ENCODE measurements around the gene KANSL1L. TPM values are rescaled to one million over a fixed set of nuclear protein-coding genes. Genes with fewer than 3 reads are reported as not detected.

The KANSL1L gene
- total RNA-seq, 1 experiment from 2014 or later: 7.4 TPM

DNA sequence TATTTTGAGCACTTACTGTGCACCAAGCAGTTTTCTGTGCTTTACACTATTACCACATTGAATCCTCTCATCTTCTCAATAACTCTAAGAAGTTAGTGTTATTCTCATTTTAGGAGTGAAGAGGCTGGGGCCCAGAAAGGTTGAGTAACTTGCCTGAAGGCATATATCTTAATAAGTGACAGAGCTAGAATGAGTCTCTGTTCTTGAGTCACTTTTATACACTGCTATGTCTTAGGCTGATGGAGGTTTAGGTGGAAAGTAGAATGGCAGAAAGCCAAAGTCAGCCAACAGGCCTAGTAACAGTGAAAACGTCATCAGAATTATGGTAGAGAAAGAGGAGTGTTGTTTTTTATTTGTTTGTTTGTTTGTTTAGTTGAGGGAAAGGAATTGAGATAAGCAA lies 196.6 kb downstream of the KANSL1L start:
- ChIA-PET CTCF (interaction anchor here (0.7 to 7.2 kb wide), 5 partner anchors 187 to 1121 kb away, joined by 3 to 126 read pairs (median 3); no protein-coding TSS in a partner anchor), POLR2A (interaction anchor here (0.7 to 1.4 kb wide), 2 partner anchors 234 to 767 kb away, joined by 3 to 4 read pairs; no protein-coding TSS in a partner anchor)
- no peak overlapping the region for H3K27ac Mint-ChIP-seq (ENCODE audit: low read depth, unreplicated experiment)
- H3K4me3 Mint-ChIP-seq (ENCODE audit: unreplicated experiment): no peak overlapping the region
- no peaks in the 10 kb centered on the region for H3K27me3 Mint-ChIP-seq (ENCODE audit: insufficient read depth, unreplicated experiment)
- no peaks in the 10 kb centered on the region for H3K4me1 Mint-ChIP-seq (ENCODE audit: insufficient read depth, unreplicated experiment)
- no peaks in the 10 kb centered on the region for H3K9me3 Mint-ChIP-seq (ENCODE audit: unreplicated experiment)
- DNase-seq (ENCODE audit: unreplicated experiment): peak; percentile 42
- intact Hi-C loops (cut with micrococcal nuclease): loop anchor here (10.0 kb wide), 1 partner anchor 420 kb away; no protein-coding TSS in a partner anchor
- no TSS peak for BruUV-seq (replicated peaks)
- H3K36me3 Mint-ChIP-seq (ENCODE audit: insufficient read depth, unreplicated experiment): no peaks in the 10 kb centered on the region
- TF ChIP-seq, protein P1, sequence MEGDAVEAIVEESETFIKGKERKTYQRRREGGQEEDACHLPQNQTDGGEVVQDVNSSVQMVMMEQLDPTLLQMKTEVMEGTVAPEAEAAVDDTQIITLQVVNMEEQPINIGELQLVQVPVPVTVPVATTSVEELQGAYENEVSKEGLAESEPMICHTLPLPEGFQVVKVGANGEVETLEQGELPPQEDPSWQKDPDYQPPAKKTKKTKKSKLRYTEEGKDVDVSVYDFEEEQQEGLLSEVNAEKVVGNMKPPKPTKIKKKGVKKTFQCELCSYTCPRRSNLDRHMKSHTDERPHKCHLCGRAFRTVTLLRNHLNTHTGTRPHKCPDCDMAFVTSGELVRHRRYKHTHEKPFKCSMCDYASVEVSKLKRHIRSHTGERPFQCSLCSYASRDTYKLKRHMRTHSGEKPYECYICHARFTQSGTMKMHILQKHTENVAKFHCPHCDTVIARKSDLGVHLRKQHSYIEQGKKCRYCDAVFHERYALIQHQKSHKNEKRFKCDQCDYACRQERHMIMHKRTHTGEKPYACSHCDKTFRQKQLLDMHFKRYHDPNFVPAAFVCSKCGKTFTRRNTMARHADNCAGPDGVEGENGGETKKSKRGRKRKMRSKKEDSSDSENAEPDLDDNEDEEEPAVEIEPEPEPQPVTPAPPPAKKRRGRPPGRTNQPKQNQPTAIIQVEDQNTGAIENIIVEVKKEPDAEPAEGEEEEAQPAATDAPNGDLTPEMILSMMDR (IDR thresholded peaks at IDR 0.05; ENCODE audit: unreplicated experiment): no peak

- no peak overlapping the region for H3K4me3 Mint-ChIP-seq (ENCODE audit: unreplicated experiment)
- TF ChIP-seq, protein P1 (IDR thresholded peaks at IDR 0.05; ENCODE audit: unreplicated experiment): no peak
- no peaks in the 10 kb centered on the region for H3K9me3 Mint-ChIP-seq (ENCODE audit: unreplicated experiment)
- BruUV-seq (replicated peaks): no TSS peak
- no peaks in the 10 kb centered on the region for H3K27me3 Mint-ChIP-seq (ENCODE audit: insufficient read depth, unreplicated experiment)
- DNase-seq (ENCODE audit: unreplicated experiment): no peak
- no peaks in the 10 kb centered on the region for H3K4me1 Mint-ChIP-seq (ENCODE audit: insufficient read depth, unreplicated experiment)
- no peak overlapping the region for H3K27ac Mint-ChIP-seq (ENCODE audit: low read depth, unreplicated experiment)
- no peaks in the 10 kb centered on the region for H3K36me3 Mint-ChIP-seq (ENCODE audit: insufficient read depth, unreplicated experiment)
- ChIA-PET POLR2A (no interaction called here), CTCF (interaction anchor here (0.6 to 7.2 kb wide), 2 partner anchors 224 to 426 kb away, joined by 3 to 126 read pairs; no protein-coding TSS in a partner anchor)
- intact Hi-C loops (cut with micrococcal nuclease): loop anchor here (10.0 kb wide), 1 partner anchor 421 kb away; no protein-coding TSS in a partner anchor
Measured at GRCh38 chr2:209973328-209973727, 197.9 kb downstream of the KANSL1L start.

Other genes starting within 250 kb of the KANSL1L start
- gene RPE, start 168.8 kb downstream of the KANSL1L start, total RNA-seq (2022): 90.6 and 92.1 TPM in 2 replicates
- gene ACADL, start 54.0 kb upstream of the KANSL1L start, total RNA-seq (2022): not detected in 2 replicates
- gene MYL1, start 143.8 kb upstream of the KANSL1L start, total RNA-seq (2022): not detected in 2 replicates